K562 (cell line): ENCODE data around the gene OR52M1. TPM values are rescaled to one million over a fixed set of nuclear protein-coding genes. Genes with fewer than 3 reads are reported as not detected.
A peak's percentile ranks its signal among the peaks of the same experiment; 100 is the strongest.

ENCODE experiments used
- ARID1B ChIP-seq: fragments of 450-650 bp; IDR thresholded peaks from 2 replicates; pipeline ENCODE4 v1.6.1; 2016; ENCODE audit warnings: antibody characterized with exemption, mild to moderate bottlenecking, inconsistent platforms
- BCOR ChIP-seq: fragments of 450-650 bp; IDR thresholded peaks from 2 replicates; pipeline ENCODE4 v1.6.1; 2016
- CEBPG ChIP-seq, 3 experiments: fragments of 200-800 bp in 1 of 3; sonication (Bioruptor generic) in 1 of 3; sonication (generic) in 1 of 3; formaldehyde crosslinking in 1 of 3; IDR thresholded peaks in 2 of 3; conservative IDR thresholded peaks in 1 of 3; 2 replicates each; pipeline versions ENCODE4 v1.6.1 to v1.8.0; 2016 to 2022; ENCODE audit warnings: missing compliant biosample characterization in 2 of 3, missing genetic modification characterization in 2 of 3, mild to moderate bottlenecking in 1 of 3, missing genetic modification reagents in 1 of 3
- CHD2 ChIP-seq: IDR thresholded peaks from 2 replicates; pipeline ENCODE4 v1.6.1; 2011; ENCODE audit warnings: low read depth, low read length
- CTCF ChIP-seq, 3 experiments: IDR thresholded peaks in 2 of 3; conservative IDR thresholded peaks in 1 of 3; 2 replicates each; pipeline ENCODE4 v1.5.1; 2011 to 2012; ENCODE audit warnings: low read length in 3 of 3, mild to moderate bottlenecking in 3 of 3, control low read depth in 2 of 3, improper control_type of control experiment in 1 of 3, inconsistent platforms in 1 of 3, low read depth in 1 of 3, mixed read lengths in 1 of 3, moderate library complexity in 1 of 3; ENCODE audit not compliant: insufficient read depth in 2 of 3
- KAT7 ChIP-seq: sonication (generic); formaldehyde crosslinking; IDR thresholded peaks from 2 replicates; pipeline ENCODE4 v1.8.0; 2022; ENCODE audit warnings: missing genetic modification reagents, mild to moderate bottlenecking, borderline replicate concordance
- MCM7 ChIP-seq, 2 experiments: fragments of 450-650 bp; IDR thresholded peaks; 2 replicates each; pipeline ENCODE4 v1.6.1; 2016 to 2018
- MXI1 ChIP-seq: IDR thresholded peaks from 2 replicates; pipeline ENCODE4 v1.6.1; 2011; ENCODE audit warnings: low read depth, mild to moderate bottlenecking, improper control_type of control experiment, low read length
- NFE2L1 ChIP-seq: fragments of 450-650 bp; IDR thresholded peaks from 2 replicates; pipeline ENCODE4 v1.6.1; 2016; ENCODE audit warnings: missing genetic modification characterization, low read depth, mild to moderate bottlenecking, missing compliant biosample characterization, moderate library complexity, borderline replicate concordance
- NR4A1 ChIP-seq, 2 experiments: fragments of 250-450 bp in 1 of 2; fragments of 450-650 bp in 1 of 2; sonication (Bioruptor Pico) in 1 of 2; IDR thresholded peaks; 2 replicates each; pipeline versions ENCODE4 v1.4.0 to v1.6.1; 2016 to 2020; ENCODE audit warnings: mild to moderate bottlenecking in 2 of 2, missing compliant biosample characterization in 1 of 2, missing genetic modification characterization in 1 of 2, moderate library complexity in 1 of 2
- RBM14 ChIP-seq: fragments of 200-400 bp; formaldehyde crosslinking; IDR thresholded peaks from 2 replicates; pipeline ENCODE4 v1.6.1; 2018; ENCODE audit warnings: low read depth, mild to moderate bottlenecking, low read length, moderate library complexity, borderline replicate concordance; ENCODE audit not compliant: insufficient read depth
- SMAD3 ChIP-seq: fragments of 450-650 bp; formaldehyde crosslinking; conservative IDR thresholded peaks from 2 replicates; pipeline ENCODE4 v1.4.0; 2020; ENCODE audit warnings: mild to moderate bottlenecking
- SMC3 ChIP-seq: conservative IDR thresholded peaks from 2 replicates; pipeline ENCODE4 v1.6.1; 2011; ENCODE audit warnings: low read depth, low read length, improper control_type of control experiment; ENCODE audit not compliant: insufficient read depth
- U2AF1 ChIP-seq: fragments of 200-400 bp; formaldehyde crosslinking; optimal IDR thresholded peaks from 2 replicates; pipeline ENCODE3; 2017; ENCODE audit warnings: mild to moderate bottlenecking, low read depth, low read length, moderate library complexity
- UBTF ChIP-seq, 2 experiments: IDR thresholded peaks; 2 replicates each; pipeline ENCODE4 v1.6.1; 2012; ENCODE audit warnings: improper control_type of control experiment in 2 of 2, low read depth in 2 of 2, low read length in 2 of 2, borderline replicate concordance in 1 of 2
- ZKSCAN1 ChIP-seq: fragments of 150-350 bp; IDR thresholded peaks from 2 replicates; pipeline ENCODE4 v1.6.1; 2016; ENCODE audit warnings: low read depth, low read length
- ZNF444 ChIP-seq: fragments of 250-450 bp; sonication (Bioruptor Pico); IDR thresholded peaks from 2 replicates; pipeline ENCODE4 v1.4.0; 2020; ENCODE audit warnings: mild to moderate bottlenecking, moderate library complexity
- ZNF707 ChIP-seq: fragments of 250-450 bp; sonication (Bioruptor Pico); conservative IDR thresholded peaks from 2 replicates; pipeline ENCODE4 v1.8.0; 2022; ENCODE audit warnings: inconsistent platforms, mild to moderate bottlenecking, moderate library complexity
- polyA plus RNA-seq, 8 experiments: library from polyadenylated mRNA; depleted of rRNA in 4 of 8; stranded (reverse) in 5 of 8; unstranded in 3 of 8; fragments of >200 nt; fragmentation: Nextera tagmentation in 2 of 8; fragmentation: Illumina TruSeq in 1 of 8; extraction: Ambion mirVana in 2 of 8; extraction: Trizol in 1 of 8; gene quantifications; 2 replicates each; pipeline versions ENCODE4 v1.2.1 to v1.2.3, GENCODE V29; 2011 to 2014; ENCODE audit warnings: inconsistent platforms in 1 of 8, missing spikeins in 1 of 8
- total RNA-seq, 7 experiments: library from RNA; depleted of rRNA in 6 of 7; stranded (reverse); fragments of >200 nt in 6 of 7; fragmentation: Illumina TruSeq in 2 of 7; extraction: Trizol in 2 of 7; gene quantifications; 2 replicates each; pipeline versions ENCODE4 v1.2.1 to v1.2.3, GENCODE V29; 2011 to 2021; ENCODE audit warnings: low replicate concordance in 1 of 7
- TF ChIP-seq, protein P1 (sequence below): fragments of 250-450 bp; sonication (Bioruptor Pico); IDR thresholded peaks from 2 replicates; pipeline ENCODE4 v1.5.0; 2021; ENCODE audit warnings: mild to moderate bottlenecking, borderline replicate concordance

Gene OR52M1
- total and polyA plus RNA-seq, 9 of the 15 experiments (the other 6 are each of a cell fraction or from before 2014, with no cell fraction given) = not detected

DNA sequence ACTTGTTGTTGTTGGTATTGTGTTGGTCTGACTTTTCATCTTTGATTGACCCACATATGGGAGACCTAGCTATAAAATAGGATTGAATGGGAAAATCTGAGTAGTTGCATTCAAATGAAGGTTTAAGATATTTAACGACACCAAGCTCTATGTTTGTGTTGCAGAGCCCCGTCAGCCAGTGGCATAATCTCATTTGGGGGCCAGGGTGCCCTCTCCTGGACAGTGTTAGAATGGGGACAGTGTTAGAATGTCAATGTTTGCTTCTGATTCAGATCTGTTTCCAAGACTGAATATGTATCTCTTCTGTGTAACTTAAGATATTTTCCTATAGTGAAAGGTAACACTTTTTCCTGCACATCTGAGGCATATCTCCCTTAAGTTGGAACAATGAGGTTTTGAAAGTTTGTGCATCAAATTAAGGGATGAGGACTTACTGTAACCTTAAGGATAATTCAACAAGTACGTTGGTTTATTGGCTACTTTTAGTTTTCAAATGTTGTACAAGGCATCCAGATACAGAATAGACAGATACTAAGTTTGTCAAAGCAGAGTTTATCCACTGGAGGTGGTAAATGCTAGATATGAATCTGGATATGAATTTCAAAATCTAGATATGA lies 5.3 kb upstream of the OR52M1 start (continued):
- TF ChIP-seq MXI1 (no peak), NFE2L1 (no peak), CHD2 (no peak), CTCF (IDR thresholded peaks at IDR 0.05 in 2 of 3, conservative IDR thresholded peaks at IDR 0.05 in 1 of 3; ENCODE audit: insufficient read depth in 2 of 3, low read depth in 1 of 3, low read length in 3 of 3) (peak; percentile 66 to 76 (median 74)), RBM14 (no peak), KAT7 (CRISPR knock-in tag) (no peak), ZNF444 (CRISPR knock-in tag) (no peak), CEBPG (CRISPR knock-in tag; IDR thresholded peaks at IDR 0.05) (no peak), CEBPG (tag; conservative IDR thresholded peaks at IDR 0.05 in 1 of 2, IDR thresholded peaks at IDR 0.05 in 1 of 2) (no peak), ZKSCAN1 (no peak), SMAD3 (CRISPR knock-in tag) (no peak), MCM7 (IDR thresholded peaks at IDR 0.05) (no peak), BCOR (no peak), SMC3 (peak; percentile 73), NR4A1 (CRISPR knock-in tag; IDR thresholded peaks at IDR 0.05) (no peak), NR4A1 (tag; IDR thresholded peaks at IDR 0.05) (no peak), ZNF707 (CRISPR knock-in tag) (no peak), UBTF (IDR thresholded peaks at IDR 0.05; ENCODE audit: borderline replicate concordance in 1 of 2, low read depth in 2 of 2, low read length in 2 of 2) (no peak), U2AF1 (no peak), ARID1B (no peak)
- TF ChIP-seq, protein P1, sequence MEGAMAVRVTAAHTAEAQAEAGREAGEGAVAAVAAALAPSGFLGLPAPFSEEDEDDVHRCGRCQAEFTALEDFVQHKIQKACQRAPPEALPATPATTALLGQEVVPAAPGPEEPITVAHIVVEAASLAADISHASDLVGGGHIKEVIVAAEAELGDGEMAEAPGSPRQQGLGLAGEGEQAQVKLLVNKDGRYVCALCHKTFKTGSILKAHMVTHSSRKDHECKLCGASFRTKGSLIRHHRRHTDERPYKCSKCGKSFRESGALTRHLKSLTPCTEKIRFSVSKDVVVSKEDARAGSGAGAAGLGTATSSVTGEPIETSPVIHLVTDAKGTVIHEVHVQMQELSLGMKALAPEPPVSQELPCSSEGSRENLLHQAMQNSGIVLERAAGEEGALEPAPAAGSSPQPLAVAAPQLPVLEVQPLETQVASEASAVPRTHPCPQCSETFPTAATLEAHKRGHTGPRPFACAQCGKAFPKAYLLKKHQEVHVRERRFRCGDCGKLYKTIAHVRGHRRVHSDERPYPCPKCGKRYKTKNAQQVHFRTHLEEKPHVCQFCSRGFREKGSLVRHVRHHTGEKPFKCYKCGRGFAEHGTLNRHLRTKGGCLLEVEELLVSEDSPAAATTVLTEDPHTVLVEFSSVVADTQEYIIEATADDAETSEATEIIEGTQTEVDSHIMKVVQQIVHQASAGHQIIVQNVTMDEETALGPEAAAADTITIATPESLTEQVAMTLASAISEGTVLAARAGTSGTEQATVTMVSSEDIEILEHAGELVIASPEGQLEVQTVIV (CRISPR knock-in tag) = no peak
